WI38 (cell line): ENCODE data around the gene LGI2.

Experiments
- H3K4me3 ChIP-seq: 2 replicates; pipeline ENCODE4 v1.5.1; 2011; ENCODE audit warnings: low read depth, mild to moderate bottlenecking, control low read depth, low read length
- TF ChIP-seq, protein P1 (sequence below): IDR thresholded peaks from 2 replicates; pipeline ENCODE4 v1.5.1; 2012; ENCODE audit warnings: low read depth, mild to moderate bottlenecking, control low read depth, low read length

Gene LGI2

DNA sequence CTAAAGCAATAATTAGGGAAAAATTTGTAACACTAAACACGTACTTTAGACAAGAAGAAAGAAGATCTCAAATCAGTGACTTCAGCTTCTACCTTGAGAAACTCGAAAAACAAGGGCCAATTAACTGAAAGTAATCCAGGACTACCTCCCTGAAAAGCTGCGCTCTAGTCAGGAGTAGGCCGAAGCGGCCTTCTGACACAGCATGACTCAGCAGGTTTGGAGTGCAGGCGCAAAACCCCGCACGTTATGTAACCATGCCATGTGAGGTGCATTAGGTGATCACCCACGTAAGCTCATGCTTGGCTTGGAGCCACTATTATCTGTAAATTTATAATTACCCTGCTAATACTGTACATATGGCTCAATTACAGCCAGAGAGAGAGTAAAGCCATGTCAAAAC lies 65.1 kb downstream of the LGI2 start:
- TF ChIP-seq, protein P1, sequence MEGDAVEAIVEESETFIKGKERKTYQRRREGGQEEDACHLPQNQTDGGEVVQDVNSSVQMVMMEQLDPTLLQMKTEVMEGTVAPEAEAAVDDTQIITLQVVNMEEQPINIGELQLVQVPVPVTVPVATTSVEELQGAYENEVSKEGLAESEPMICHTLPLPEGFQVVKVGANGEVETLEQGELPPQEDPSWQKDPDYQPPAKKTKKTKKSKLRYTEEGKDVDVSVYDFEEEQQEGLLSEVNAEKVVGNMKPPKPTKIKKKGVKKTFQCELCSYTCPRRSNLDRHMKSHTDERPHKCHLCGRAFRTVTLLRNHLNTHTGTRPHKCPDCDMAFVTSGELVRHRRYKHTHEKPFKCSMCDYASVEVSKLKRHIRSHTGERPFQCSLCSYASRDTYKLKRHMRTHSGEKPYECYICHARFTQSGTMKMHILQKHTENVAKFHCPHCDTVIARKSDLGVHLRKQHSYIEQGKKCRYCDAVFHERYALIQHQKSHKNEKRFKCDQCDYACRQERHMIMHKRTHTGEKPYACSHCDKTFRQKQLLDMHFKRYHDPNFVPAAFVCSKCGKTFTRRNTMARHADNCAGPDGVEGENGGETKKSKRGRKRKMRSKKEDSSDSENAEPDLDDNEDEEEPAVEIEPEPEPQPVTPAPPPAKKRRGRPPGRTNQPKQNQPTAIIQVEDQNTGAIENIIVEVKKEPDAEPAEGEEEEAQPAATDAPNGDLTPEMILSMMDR, result no peak

DNA sequence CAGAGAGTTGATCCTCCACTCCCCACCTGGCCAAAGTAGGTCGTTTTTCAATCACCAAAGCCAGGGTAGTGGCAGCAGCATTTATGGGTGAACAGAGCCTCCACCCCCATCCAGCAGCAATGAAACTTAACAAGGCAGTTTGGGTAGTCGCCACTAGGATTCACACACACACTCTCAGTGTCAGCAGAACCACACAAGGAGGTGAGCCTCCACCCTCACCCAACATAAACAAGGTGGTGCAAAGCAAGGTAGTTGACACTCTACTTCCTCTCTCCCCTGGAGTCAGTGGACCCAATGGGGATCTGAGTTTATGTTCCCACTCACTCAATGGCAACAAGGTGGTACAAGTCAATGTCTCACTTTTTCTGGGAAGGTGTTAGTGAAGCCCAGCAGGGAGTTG lies 67.5 kb downstream of the LGI2 start:
- TF ChIP-seq, protein P1, result no peak
- no peak overlapping the region for H3K4me3 ChIP-seq

More for the DNA sequence above, 65.1 kb downstream of the LGI2 start:
- H3K4me3 ChIP-seq, result no peak overlapping the region

DNA sequence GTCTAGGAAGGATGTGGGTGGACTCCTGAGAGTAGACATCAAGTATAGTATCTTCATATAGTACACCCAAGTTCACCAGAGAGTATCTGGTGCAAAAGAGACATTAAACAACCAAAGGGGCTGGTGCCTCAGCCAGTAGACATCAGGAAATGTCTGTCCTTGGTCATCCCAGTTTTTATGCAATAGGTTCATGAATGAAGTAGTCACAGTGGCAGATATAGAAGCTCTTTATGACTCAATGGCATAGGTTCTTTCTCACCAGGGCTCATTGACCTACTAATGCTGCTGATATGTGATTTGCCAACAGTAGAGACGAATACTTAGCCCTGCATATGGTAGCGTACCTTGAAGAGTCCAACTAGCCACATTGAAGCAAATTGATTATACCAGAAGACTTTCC lies 72.9 kb downstream of the LGI2 start:
- TF ChIP-seq, protein P1, result no peak

DNA sequence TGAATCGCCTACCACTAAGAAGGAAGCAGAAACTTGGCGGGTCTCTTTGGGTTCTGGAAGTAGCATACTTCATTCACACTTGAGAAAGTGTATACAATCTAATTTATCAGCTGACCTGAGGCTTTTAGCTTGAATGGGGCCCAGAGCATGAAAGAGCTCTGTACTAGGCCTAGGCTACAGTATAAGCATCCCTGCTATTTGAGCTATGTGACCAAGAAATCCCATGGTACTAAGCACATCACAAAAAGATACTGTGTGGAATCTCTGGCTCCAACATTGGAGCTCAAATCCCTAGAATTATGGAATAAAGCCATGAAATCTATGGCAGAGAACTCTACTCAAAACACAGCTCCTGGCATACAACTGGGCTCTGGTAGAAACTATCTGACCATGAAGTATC lies 74.0 kb downstream of the LGI2 start:
- H3K4me3 ChIP-seq, result no peak overlapping the region
- TF ChIP-seq, protein P1, result no peak

More for the DNA sequence above, 72.9 kb downstream of the LGI2 start:
- H3K4me3 ChIP-seq, result no peak overlapping the region

DNA sequence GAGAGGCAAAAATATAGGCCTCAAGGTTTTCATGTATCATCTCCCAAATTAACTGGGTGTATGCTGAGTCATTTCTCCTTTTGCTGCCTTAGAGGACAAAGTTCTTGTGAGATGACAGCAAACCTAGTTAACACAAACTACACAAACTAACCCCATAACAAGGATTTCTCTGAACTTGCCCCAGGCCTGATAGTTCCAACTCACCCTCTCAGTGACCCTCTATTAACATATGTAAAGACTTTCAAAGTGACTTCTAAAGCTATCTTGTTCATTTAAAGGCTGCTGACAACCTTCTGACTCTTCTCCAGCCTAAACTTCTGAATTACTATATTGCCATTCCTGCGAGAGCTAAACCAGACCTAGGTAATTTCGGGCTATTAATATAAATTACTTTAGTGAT lies 74.7 kb downstream of the LGI2 start:
- H3K4me3 ChIP-seq, result no peak overlapping the region
- TF ChIP-seq, protein P1, result no peak

DNA sequence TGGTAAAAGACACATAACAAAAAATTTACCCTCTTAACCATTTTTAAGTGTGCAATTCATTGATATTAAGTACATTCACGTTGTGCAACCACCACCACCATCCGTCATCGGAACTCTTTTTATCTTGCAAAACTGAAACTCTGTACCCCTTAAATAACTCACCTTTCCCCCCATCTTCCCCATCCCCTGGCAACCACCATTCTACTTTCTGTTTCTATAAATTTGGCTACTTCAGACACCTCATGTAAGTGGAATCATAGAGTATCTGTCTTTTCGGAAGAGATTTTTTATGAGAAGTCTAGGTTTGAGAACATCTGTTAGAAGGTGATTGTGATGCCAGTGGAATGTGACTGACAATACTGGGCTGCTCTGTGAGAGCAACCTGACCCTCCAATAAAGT lies 78.1 kb downstream of the LGI2 start:
- TF ChIP-seq, protein P1, result no peak

DNA sequence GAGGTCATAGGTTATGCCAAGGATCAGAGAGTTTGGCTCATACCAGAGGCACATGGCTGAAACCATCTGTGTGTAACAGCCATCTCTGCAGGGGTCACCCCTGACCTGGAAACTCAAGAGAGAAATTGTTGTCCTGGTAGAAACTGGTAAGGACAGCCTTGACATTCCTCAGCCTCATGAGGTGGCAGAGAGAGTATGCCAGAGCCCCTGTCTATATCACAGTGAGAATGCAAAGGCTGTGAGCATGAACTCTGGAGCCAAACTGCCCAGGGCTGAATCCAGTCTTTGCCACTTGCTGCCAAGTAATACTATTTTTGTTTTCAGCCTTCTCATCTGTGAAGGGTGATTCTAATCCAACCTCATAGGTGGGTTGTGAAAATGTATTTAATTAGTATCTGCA lies 80.8 kb downstream of the LGI2 start:
- H3K4me3 ChIP-seq, result no peak overlapping the region
- TF ChIP-seq, protein P1, result no peak

More for the DNA sequence above, 78.1 kb downstream of the LGI2 start:
- H3K4me3 ChIP-seq, result no peak overlapping the region
